Right lobe of liver (tissue), 6 donors: ENCODE results near the gene DCAKD. TPM values are rescaled to one million over a fixed set of nuclear protein-coding genes. Genes with fewer than 3 reads are reported as not detected.

ENCODE experiments used
- ATAC-seq, 4 donors: fragments of 200-7000 bp; cut with Tn5 transposase; one replicate each; pipeline ENCODE4 v1.9.1; 2020; ENCODE audit warnings: mild to moderate bottlenecking in 4 of 4, moderate library complexity in 4 of 4
- DNase-seq, 3 donors: peaks; one replicate each; pipeline ENCODE4 v3.0.0-alpha.2; 2020
- H3K27ac ChIP-seq, 3 donors: fragments of 200-600 bp; one replicate each; pipeline ENCODE4 v1.8.0; 2022
- H3K27me3 ChIP-seq, 2 donors: fragments of 200-600 bp; one replicate each; pipeline ENCODE4 v1.8.0; 2022
- H3K36me3 ChIP-seq, 4 donors: fragments of 200-600 bp; sonication (generic) in 1 of 4; one replicate each; pipeline versions ENCODE4 v1.5.1 to v1.8.0; 2017 to 2022; ENCODE audit warnings: control low read depth in 1 of 4
- H3K4me1 ChIP-seq, 4 donors: fragments of 200-600 bp; sonication (generic) in 1 of 4; one replicate each; pipeline versions ENCODE4 v1.5.1 to v1.8.0; 2017 to 2022; ENCODE audit warnings: control low read depth in 1 of 4
- H3K4me3 ChIP-seq, 3 donors: fragments of 200-600 bp; one replicate each; pipeline ENCODE4 v1.8.0; 2022
- H3K9me3 ChIP-seq, 4 donors: fragments of 200-600 bp; sonication (generic) in 1 of 4; one replicate each; pipeline versions ENCODE4 v1.5.1 to v1.8.0; 2017 to 2022; ENCODE audit warnings: control low read depth in 1 of 4
- POLR2A ChIP-seq: fragments of 450-650 bp; IDR thresholded peaks from one replicate; pipeline ENCODE4 v1.6.1; 2017; ENCODE audit warnings: antibody characterized with exemption, mild to moderate bottlenecking
- WGBS: methylation state at CpG from one replicate; pipeline ENCODE4 v1.1.6; 2018; ENCODE audit warnings: low coverage, low lambda C conversion rate; ENCODE audit not compliant: insufficient coverage; ENCODE audit errors: missing lambda C conversion rate; 5-methylcytosine and 5-hydroxymethylcytosine counted together
- intact Hi-C, 2 donors: fragments of 100-400 bp; cut with DNase I; formaldehyde crosslinking; loops; one replicate each; pipeline versions ENCODE4 v1.11.2 to v1.14.1; 2022
- total RNA-seq, 6 experiments: library from RNA; depleted of rRNA in 2 of 6; stranded (reverse); fragments of >200 nt in 2 of 6; fragmentation: NEBNext Ultra II Directional in 3 of 6; extraction: Animal tissue kit (Norgen Biotek cat#: 25700) in 3 of 6; gene quantifications; one replicate each; pipeline versions ENCODE4 v1.1.0 to v1.2.4, GENCODE V29; 2016 to 2023
- TF ChIP-seq, protein P1 (sequence below), 4 donors: fragments of 200-600 bp in 3 of 4; fragments of 450-650 bp in 1 of 4; IDR thresholded peaks; one replicate each; pipeline versions ENCODE4 v1.5.1 to v1.8.0; 2016 to 2022; ENCODE audit warnings: antibody characterized with exemption in 4 of 4, mild to moderate bottlenecking in 2 of 4
- donor health status: DM: no; HTN: yes; CAD: no.
- donor health status: DM: no; HTN: no; CAD: no.
- donor health status: DM: no; HTN: no; CAD: no.
- donor health status: DM: no; HTN: yes; CAD: no.
- donor health status: DM: no; HTN: yes; CAD: no.

DCAKD gene
- total RNA-seq, 6 experiments from 2014 or later, result 13.2 to 20.6 (median 16.6) TPM

DNA sequence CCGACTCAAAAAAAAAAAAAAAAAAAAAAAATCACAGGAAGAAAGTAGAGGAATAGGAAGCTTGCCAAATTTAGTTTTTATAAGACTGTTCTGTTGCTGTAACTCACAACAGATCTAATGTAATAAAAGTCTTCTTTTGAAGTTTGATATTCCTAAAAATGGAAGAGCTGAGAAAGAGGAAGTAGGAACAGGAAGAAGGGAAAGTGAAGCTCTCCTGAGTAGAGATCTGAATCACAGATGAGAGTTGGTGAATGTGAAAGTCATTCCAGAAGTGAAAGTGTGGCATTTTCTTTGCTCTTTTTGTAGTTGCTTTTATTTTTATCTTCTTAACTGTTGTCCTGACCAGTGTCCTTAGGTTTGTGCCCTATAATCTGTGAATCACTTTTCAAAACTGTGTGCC is 11.8 kb upstream of the DCAKD start:
- TF ChIP-seq, protein P1, sequence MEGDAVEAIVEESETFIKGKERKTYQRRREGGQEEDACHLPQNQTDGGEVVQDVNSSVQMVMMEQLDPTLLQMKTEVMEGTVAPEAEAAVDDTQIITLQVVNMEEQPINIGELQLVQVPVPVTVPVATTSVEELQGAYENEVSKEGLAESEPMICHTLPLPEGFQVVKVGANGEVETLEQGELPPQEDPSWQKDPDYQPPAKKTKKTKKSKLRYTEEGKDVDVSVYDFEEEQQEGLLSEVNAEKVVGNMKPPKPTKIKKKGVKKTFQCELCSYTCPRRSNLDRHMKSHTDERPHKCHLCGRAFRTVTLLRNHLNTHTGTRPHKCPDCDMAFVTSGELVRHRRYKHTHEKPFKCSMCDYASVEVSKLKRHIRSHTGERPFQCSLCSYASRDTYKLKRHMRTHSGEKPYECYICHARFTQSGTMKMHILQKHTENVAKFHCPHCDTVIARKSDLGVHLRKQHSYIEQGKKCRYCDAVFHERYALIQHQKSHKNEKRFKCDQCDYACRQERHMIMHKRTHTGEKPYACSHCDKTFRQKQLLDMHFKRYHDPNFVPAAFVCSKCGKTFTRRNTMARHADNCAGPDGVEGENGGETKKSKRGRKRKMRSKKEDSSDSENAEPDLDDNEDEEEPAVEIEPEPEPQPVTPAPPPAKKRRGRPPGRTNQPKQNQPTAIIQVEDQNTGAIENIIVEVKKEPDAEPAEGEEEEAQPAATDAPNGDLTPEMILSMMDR (IDR thresholded peaks at IDR 0.05), result no peak
- TF ChIP-seq POLR2A, result no peak
- 50% methylated on average over 1 of the region's 1 CpG for WGBS
- peaks cover 0 to 3% (median 0%) of the 10 kb centered on the region in 4 donors for H3K36me3 ChIP-seq
- no peak overlapping the region for H3K27ac ChIP-seq
- H3K27me3 ChIP-seq, result no peaks in the 10 kb centered on the region
- H3K9me3 ChIP-seq, result no peaks in the 10 kb centered on the region
- intact Hi-C loops, result no loop called here
- no peak overlapping the region for H3K4me3 ChIP-seq
- peaks cover 0 to 35% (median 14%) of the 10 kb centered on the region in 4 donors for H3K4me1 ChIP-seq
- DNase-seq (no peak), ATAC-seq (no peak)

DNA sequence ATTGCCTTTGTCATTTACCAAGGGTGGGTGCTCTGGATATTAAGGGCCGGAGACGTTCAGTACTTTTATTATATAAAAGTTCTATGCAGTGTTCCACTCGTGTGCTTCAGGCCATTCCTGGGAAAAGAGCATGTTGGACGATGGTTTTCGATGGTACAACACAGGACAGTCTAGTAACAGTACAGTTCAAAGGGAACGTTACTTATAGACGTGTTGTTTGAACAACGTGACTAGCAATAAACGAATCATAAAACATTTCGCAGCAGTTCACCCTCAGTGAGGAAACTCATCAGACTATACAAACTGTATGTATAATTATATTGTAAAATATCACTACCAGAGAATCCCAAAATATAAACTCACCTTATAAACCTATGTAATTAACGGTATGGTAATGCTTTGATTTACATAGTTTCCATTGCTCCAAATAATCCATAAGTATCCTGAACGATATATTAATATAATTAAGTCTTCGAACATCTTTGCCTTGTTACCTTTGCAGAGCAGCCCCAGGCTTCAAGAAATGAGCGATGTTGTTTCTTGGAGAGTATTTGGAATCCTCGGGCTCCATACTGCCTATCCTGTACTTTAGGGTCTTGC is 10.3 kb upstream of the DCAKD start:
- intact Hi-C loops, result no loop called here

DNA sequence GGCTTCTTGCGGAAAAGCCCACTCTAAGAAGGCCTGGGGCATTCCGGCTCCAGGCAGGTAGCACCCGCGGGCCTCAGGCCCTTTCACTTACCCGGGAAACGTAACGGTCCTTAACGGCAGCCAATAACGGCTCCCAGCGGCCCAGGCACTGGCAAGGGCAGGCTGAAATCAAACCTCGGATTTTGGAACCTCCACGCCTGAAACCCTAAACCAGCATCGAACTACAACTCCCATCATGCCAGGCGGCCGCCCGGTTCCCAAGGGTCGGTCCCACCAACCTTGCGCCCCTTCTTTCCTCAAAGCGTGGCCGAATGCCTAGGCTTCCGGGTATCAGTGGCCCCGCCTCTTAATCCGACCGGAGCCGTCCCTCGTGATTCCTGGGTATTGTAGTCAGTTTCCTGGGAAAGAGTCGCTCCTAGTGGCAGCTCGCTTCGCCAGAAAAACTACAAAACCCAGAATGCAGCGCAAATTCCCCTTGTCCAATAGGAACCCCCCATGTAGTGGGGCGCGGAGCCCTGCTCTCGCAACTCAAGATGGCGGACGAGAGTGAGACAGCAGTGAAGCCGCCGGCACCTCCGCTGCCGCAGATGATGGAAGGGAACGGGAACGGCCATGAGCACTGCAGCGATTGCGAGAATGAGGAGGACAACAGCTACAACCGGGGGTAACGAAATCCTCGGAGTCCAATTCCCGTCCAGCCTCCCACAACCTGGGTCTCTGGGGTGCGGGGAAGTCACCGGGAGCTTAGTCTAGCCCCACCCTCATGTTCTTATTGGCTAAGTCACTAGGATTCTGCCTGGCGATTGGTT is 9.6 kb upstream of the DCAKD start, which contains the start of gene NMT1:
Gene NMT1 (plus strand): TSS at position 521 of the 809 bp plus-strand sequence. CDS start 13 bp downstream, at position 534.
- peak; percentile 87 for TF ChIP-seq POLR2A
- TF ChIP-seq, protein P1 (IDR thresholded peaks at IDR 0.05), result no peak
- H3K4me3 ChIP-seq, result peak within 1 kb of the TSS; percentile 79 to 88 (median 79)
- DNase-seq, result peak; percentile 96 to 98 (median 98)
- no peaks in the 10 kb centered on the region for H3K9me3 ChIP-seq
- WGBS, result under 1% methylated on average over 27 of the region's 50 CpGs
- peaks cover 0 to 35% (median 14%) of the 10 kb centered on the region in 4 donors for H3K4me1 ChIP-seq
- no peaks in the 10 kb centered on the region for H3K36me3 ChIP-seq
- no peaks in the 10 kb centered on the region for H3K27me3 ChIP-seq
- peak; percentile 94 to 97 (median 96) for ATAC-seq
- peak within 1 kb of the TSS; percentile 73 to 81 (median 75) for H3K27ac ChIP-seq
- intact Hi-C loops, result no loop called here

More for the DNA sequence above, 10.3 kb upstream of the DCAKD start:
- Histone ChIP-seq H3K9me3 (no peaks in the 10 kb centered on the region), H3K4me3 (peak overlapping the region; percentile 79 to 88 (median 79)), H3K4me1 (peaks cover 0 to 35% (median 14%) of the 10 kb centered on the region in 4 donors), H3K36me3 (no peaks in the 10 kb centered on the region), H3K27me3 (no peaks in the 10 kb centered on the region), H3K27ac (peak overlapping the region in 2 of 3 donors; percentile 73 to 75)
- 8% methylated on average over 15 of the region's 15 CpGs for WGBS
- DNase-seq (no peak), ATAC-seq (no peak)
- no peak for TF ChIP-seq POLR2A
- TF ChIP-seq, protein P1 (IDR thresholded peaks at IDR 0.05), result no peak

DNA sequence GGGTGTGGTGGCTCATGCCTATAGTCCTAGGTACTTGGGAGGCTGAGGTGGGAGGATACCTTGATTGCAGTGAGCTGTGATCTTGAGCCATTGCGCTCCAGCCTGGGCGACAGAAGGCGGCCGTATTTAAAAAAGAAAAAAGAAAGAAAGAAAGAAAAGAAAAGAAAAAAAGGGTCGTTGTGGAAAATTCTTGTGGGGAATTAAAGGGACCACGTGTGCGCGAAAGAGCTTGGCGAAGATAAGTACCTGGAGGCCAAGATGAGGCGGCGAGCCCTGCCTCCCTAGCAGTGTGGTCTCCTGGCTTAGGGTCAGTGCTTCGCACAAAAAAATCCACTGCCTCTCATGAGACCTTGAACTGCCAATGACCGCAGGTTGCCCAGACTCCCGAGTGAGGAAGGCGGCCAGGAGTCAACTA is 9.0 kb upstream of the DCAKD start:
- peak overlapping the region; percentile 63 to 81 (median 75) for H3K27ac ChIP-seq
- H3K4me3 ChIP-seq, result peak overlapping the region; percentile 79 to 88 (median 79)
- no peak for DNase-seq
- no peaks in the 10 kb centered on the region for H3K36me3 ChIP-seq
- TF ChIP-seq POLR2A, result no peak
- TF ChIP-seq, protein P1 (IDR thresholded peaks at IDR 0.05), result no peak
- H3K27me3 ChIP-seq, result no peaks in the 10 kb centered on the region
- no peaks in the 10 kb centered on the region for H3K9me3 ChIP-seq
- peaks cover 0 to 35% (median 14%) of the 10 kb centered on the region in 4 donors for H3K4me1 ChIP-seq
- 6% methylated on average over 12 of the region's 15 CpGs for WGBS
- peak; percentile 15 to 36 (median 24) for ATAC-seq
- intact Hi-C loops, result no loop called here
